IMR-90 (cell line): ENCODE results near the gene KRTAP4-2.

Experiments
- BHLHE40 ChIP-seq: fragments of 150-350 bp; IDR thresholded peaks from 2 replicates; pipeline ENCODE4 v1.6.1; 2016; ENCODE audit warnings: mild to moderate bottlenecking, low read depth, low read length
- CTCF ChIP-seq: conservative IDR thresholded peaks from 2 replicates; pipeline ENCODE4 v1.5.1; 2012; ENCODE audit warnings: mild to moderate bottlenecking, low read depth, low read length, improper control_type of control experiment
- RFX5 ChIP-seq: IDR thresholded peaks from 2 replicates; pipeline ENCODE4 v1.8.0; 2012; ENCODE audit warnings: low read depth, mild to moderate bottlenecking, low read length, moderate library complexity
- SMC3 ChIP-seq: fragments of 150-350 bp; IDR thresholded peaks from 2 replicates; pipeline ENCODE4 v1.6.1; 2016; ENCODE audit warnings: low read depth, mild to moderate bottlenecking, antibody characterized with exemption, low read length, moderate library complexity
- USF2 ChIP-seq: fragments of 150-350 bp; IDR thresholded peaks from 2 replicates; pipeline ENCODE4 v1.6.1; 2017; ENCODE audit warnings: mild to moderate bottlenecking, antibody characterized with exemption, low read length, low read depth

- TF ChIP-seq CTCF (no peak), SMC3 (no peak), USF2 (no peak), BHLHE40 (no peak), RFX5 (no peak)
These were observed 26.5 kb downstream of the KRTAP4-2 start for GRCh38 chr17:41151525-41151924.
